GM19397 (cell line): Measurements from ENCODE around the gene BIRC6.
"Not testable (repeated sequence)": the region's sequence is repeated elsewhere in the genome, so short reads cannot be mapped to it uniquely, and the experiment has no call there.

Source experiments
- ATAC-seq: cut with Tn5 transposase; IDR thresholded peaks from one replicate; pipeline ENCODE4 v1.9.1; 2021; ENCODE audit warnings: mild to moderate bottlenecking, moderate library complexity; ENCODE audit not compliant: unreplicated experiment

The BIRC6 gene

DNA sequence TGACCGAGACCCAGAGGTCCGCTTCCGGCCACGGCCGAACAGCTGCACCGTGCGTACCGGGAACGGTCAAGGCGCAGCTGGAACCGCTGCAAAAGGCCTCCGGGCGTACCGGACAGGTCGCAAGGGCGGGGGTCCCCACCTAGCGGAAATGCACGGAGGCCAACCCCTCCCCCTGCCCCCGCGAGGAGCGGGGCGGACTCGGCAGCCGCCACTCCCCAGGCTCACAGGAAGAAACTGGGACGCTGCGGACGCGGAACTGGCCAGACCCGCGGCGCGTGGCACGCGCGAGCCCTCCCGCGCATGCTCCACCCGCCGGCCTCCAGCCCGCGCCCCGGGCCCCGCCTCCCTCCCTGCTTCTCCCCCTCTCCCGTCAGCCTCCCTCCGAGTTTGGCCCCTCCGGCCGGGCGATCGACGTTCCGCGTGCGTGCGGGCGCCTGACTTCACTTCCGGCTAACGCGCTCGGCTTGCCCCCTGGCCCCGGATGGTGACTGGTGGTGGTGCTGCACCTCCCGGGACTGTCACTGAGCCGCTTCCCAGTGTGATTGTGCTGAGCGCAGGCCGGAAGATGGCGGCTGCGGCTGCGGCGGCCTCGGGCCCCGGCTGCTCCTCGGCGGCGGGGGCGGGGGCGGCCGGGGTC is at the start of gene BIRC6:
BIRC6 (plus strand) TSS at position 343 of the 637 bp plus-strand sequence; CDS start at position 482, 139 bp downstream.
- ATAC-seq: peak; percentile 87

GRCh38 chr2:32310577-32310976 is 46.2 kb upstream of the BIRC6 start:
- no peak for ATAC-seq

DNA sequence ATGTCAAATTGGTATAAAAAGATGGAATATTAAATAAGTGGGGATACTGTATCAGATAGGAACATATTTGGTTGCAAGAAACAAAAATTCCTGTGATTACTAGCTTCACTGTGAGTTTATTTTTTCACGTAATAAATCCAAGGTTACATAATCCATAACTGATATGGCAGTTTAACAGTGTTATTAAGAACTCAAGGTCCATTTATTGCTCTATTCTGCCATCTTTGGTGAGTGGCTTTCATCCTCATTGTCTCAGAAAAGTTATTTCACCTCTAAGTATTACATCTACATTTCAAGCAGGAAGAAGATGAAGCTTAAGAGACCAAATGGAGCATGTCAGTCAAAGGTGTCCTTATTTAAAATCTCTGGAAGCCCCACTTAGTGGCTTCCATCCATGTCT is 41.9 kb upstream of the BIRC6 start:
- no peak for ATAC-seq

DNA sequence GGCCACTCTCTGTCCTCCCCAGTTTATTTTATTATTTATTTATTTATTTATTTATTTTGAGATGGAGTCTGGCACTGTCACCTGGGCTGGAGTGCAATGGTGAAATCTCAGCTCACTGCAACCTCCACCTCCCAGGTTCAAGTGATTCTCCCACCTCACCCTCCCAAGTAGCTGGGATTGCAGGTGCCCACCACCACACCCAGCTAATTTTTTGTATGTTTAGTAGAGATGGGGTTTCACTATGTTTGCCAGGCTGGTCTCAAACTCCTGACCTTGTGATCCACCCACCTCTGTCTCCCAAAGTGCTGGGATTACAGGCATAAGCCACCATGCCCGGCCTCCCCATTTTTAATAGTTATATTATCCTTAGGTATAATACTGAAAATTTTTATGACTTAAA is 28.1 kb upstream of the BIRC6 start:
- ATAC-seq: not testable (repeated sequence)

DNA sequence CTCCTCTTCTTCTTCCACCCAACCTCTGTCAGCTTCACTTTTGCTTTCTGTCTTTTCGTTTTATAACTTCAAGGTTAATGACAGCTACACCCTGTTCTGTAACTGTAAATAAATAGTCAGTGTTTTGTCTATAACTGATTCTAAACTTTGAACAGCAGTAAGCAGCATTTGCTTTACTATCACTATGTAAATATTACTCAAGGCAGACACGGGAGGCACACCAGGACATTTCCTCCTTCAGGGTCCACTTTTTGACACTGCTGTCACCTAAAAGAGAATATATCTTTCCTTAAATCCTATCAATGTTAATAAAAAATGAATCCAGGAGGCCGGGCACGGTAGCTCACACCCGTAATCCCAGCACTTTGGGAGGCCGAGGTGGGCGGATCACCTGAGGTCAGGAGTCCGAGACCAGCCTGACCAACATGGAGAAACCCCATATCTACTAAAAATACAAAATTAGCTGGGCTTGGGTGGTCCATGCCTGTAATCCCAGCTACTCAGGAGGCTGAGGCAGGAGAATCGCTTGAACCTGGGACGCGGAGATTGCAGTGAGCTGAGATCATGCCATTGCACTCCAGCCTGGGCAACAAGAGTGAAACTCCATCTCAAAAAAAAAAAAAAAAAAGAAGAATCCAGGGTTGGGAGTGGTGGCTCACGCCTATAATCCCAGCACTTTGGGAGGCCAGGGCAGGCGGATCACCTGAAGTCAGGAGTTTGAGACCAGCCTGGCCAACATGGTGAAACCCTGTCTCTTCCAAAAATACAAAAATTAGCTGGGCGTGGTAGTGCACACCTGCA is 27.4 kb upstream of the BIRC6 start:
- not testable (repeated sequence) for ATAC-seq

DNA sequence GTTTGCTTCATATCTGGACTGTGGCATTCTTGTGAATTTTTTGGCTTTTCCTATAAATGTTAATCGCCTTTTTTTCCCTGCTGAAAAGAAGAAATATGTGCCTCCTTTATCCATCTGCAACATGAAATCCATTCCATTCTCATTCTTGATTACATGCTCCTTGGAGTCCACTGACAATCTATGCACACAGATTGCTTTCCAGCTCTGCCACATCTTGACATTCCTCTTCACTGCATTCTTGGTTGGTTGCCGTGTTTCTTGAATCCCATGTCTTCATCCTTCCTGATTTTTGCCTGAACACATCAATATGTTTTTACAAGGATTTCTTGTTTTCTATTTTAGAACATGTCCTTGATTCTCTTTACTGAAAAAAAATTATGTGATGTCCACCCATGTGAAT is 26.7 kb upstream of the BIRC6 start:
- no peak for ATAC-seq

DNA sequence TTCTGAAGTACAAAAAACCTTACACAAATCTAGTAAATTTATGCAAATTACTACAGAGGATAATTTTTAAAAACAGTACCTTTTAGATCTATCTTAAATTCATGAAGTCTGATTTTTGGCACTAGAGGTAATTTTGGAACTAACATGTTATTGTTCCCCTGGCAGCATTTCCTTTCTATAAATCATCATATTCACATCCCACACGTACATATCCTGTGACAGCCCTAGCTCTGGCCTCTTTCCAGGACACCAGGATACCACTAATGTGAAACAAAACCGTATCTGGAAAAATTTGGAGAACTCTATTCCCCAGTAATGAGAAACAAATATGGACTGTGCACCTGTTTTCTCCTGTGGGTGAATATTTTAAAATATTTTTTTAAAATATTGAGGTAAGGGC is 14.0 kb upstream of the BIRC6 start:
- no peak for ATAC-seq

- ATAC-seq: not testable (repeated sequence)
Observed at GRCh38 chr2:32350797-32351196, 6.0 kb upstream of the BIRC6 start.

DNA sequence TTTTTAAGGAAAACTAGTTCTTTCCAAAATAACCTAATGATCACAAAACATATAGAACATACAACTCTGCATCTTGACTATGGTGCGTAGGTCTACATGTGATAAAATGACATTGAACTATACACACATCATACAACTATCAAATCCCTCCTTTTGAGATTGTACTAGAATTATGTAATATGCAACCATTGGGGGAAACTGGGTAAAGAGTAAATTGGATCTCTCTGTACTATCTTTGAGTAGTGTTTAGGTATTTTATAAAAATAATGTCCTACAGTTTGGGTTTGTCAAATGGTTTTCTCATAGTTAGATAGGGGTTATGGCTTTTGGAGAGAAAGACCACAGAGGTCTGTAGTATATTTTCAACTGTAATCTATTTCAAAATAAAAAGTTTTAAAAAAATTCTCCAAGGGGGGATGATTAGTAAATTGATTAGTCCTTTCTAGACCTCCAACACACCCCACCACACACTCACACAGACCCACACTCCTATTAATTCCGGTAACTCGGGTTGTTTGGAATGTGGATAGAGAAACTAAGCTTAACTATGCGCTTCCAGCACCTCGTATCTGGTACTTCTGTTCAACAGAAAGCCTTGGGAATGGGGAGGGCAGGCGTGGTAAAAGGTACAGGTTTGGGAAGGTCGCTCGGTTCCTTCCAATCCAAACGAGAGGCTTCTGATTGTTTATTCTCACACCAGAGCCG is 695 bp upstream of the BIRC6 start:
- no peak for ATAC-seq

DNA sequence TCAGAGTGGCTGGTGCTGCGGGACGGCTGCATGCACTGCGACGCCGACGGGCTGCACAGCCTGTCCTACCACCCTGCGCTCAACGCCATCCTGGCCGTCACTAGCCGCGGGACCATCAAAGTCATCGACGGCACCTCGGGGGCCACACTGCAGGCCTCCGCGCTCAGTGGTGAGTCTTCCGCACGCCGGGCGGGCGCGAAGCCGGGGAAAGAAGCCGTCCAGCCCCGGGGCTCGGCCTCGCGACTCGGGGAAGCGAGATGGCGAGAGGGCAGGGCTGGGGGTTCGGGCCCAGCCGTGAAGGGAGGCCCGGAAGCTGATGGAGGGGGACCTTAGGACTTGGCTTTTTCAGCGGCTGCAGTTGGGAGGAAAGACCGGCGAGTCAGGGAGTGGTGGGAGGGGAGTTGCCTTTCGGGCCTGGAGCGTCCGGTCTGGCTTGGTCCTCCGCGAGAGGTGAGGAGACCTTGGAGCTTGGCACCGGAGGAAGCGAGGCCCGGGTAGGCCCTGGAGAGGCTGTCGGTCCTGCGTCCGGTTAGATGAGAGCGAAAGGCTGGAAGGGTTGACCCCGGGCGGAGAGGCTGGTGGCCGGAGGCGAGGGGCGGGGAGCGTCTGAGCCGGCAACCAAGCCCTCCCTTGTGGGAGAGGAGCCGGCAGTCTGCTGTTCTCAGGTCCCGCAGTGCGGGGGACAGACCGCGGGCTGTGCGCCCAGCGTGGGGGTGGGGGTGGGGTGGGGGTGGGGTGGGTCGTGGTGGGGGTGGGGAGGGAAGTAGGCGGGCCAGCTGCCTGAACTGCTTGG is 691 bp downstream of the BIRC6 start:
- peak; percentile 9 for ATAC-seq

GRCh38 chr2:32358111-32358482 is 1.3 kb downstream of the BIRC6 start:
- ATAC-seq: no peak

DNA sequence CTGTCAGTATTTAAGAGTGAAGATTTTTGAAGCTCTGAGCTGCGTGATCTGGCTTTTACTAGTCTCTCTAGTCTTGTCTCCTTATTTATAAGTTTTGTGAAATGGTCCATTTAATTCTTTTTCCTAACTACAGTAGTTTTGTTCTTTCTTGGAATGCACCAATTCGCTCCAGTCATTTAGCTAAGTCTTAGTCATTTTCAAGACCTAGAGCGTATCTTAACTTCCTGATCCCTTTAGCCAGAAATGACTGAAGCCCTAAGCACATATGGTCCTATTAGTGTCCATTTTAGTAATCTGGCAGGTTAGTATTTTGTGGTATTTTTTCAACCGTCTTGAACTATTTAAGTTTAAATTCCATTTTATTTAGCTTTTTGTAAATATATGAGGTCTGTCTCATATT is 3.6 kb downstream of the BIRC6 start:
- ATAC-seq: no peak

GRCh38 chr2:32362997-32363396 is 6.2 kb downstream of the BIRC6 start:
- not testable (repeated sequence) for ATAC-seq

GRCh38 chr2:32363597-32363996 is 6.8 kb downstream of the BIRC6 start:
- peak; percentile 70 for ATAC-seq

DNA sequence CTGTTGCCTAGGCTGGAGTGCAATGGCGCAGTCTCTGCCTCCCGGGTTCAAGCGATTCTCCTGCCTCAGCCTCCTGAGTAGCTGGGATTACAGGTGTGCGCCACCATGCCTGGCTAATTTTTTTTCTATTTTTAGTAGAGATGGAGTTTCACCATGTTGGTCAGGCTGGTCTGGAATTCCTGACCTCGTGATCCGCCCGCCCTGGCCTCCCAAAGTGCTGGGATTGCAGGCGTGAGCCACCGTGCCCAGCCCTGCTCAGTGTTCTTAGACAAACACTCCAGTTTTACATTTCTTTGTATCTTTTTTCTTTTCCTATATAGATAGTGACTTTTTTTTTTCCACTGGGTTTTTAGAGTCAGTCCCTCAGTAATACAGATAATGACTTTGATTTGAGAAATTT is 7.5 kb downstream of the BIRC6 start:
- not testable (repeated sequence) for ATAC-seq

DNA sequence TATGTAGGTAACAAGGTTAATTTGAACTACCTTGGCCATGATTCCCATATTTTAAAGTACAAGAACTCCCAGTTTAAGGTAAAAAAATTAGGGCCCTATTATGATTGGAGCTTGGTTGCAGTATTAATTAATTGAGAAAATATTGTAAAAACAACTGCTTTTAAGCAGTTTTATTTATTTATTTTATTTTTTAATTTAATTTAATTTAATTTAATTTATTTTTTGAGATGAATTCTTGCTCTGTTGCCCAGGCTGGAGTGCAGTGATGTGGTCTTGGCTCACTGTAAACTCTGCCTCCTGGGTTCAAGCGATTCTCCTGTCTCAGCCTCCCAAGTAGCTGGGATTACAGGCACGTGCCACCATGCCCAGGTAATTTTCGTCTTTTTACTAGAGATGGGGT is 8.9 kb downstream of the BIRC6 start:
- not testable (repeated sequence) for ATAC-seq

- ATAC-seq: no peak
Observed at GRCh38 chr2:32366595-32366994, 9.8 kb downstream of the BIRC6 start.

DNA sequence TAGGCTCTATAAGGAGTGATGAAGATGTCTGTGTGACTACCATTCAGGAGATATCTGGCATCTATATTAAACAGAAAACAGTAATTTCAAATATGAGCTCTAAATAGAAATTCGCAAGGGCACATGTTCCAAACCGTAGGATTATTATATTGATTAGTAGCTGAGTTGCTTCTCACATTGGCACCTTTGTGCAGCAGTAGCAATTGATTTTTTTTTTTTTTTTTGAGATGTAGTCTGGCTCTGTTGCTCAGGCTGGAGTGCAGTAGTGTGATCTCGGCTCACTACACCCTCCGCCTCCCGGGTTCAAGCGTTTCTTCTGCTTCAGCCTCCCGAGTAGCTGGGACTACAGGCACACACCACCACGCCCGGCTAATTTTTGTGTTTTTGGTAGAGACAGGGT is 12.4 kb downstream of the BIRC6 start:
- ATAC-seq: no peak

DNA sequence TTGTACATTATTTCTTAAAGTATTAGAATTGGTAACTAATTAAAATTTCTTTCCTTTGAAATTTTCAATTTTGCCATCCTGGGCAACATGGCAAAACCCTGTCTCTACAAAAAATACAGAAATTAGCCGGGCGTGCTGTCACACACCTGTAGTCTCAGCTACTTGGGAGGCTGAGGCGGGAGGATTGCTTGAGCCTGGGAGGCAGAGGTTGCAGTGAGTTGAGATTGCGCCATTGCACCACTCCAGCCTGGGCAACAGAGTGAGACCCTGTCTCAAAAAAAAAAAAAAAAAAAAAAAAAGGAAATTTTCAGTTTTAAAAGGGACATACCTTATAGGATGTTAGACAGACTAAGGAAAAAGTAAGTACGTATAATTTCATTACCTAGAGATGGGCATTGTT is 14.1 kb downstream of the BIRC6 start:
- ATAC-seq: not testable (repeated sequence)

DNA sequence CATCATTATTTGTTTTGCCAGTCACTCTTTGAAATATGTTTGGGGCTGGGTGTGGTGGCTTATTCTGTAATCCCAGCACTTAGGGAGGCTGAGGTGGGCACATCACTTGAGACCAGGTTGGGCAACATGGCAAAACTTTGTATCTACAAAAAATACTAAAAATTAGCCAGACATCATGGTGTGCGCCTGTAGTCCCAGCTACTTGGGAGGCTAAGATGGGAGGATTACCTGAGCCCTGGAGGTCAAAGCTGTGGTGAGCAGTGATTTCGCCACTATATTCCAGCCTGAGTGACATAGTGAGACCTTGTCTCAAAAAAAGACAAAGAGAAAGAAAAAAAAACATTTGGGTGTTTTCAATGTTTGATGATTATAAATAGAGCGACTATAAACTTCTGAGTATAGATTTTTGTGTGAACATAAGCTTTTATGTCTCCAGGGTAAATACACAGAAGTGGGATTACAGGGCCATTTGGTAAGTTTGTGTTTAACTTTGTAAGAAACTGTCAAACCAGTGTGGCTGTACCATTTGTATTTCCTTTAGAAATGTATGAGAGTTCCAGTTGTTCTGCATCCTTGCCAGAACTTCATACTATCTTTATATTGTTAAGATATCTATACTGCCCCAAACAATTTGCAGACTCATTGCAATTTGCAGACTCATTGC is 15.8 kb downstream of the BIRC6 start:
- no peak for ATAC-seq
